ENCODE measurements around the gene STOX2. TPM values are rescaled to one million over a fixed set of nuclear protein-coding genes. Genes with fewer than 3 reads are reported as not detected.
A peak's percentile ranks its signal among the peaks of the same experiment; 100 is the strongest.

Gene STOX2
- total RNA-seq, 4 donors from 2014 or later, result 21.6 to 23.7 (median 22.8) TPM

- H3K9me3 ChIP-seq, result no peaks in the 10 kb centered on the region
- no peak overlapping the region for H3K4me3 ChIP-seq
- 77 to 84% methylated on average over 6 of the region's 6 CpGs for WGBS, 2 donors
- DNase-seq, result no peak
- peaks cover 6 to 11% (median 7%) of the 10 kb centered on the region in 3 donors for H3K4me1 ChIP-seq
- H3K36me3 ChIP-seq, result no peaks in the 10 kb centered on the region
- TF ChIP-seq CTCF (IDR thresholded peaks at IDR 0.05), result no peak
- TF ChIP-seq POLR2A (IDR thresholded peaks at IDR 0.05), result no peak
- intact Hi-C loops (cut with DNase I), result no loop called here
- no peaks in the 10 kb centered on the region for H3K27me3 ChIP-seq
- no peak overlapping the region for H3K27ac ChIP-seq
These were observed 88.6 kb downstream of the STOX2 start for GRCh38 chr4:183993676-183994075.

- no peak for TF ChIP-seq CTCF (IDR thresholded peaks at IDR 0.05)
- TF ChIP-seq POLR2A (IDR thresholded peaks at IDR 0.05), result no peak
- Histone ChIP-seq H3K4me3 (no peak overlapping the region), H3K27ac (no peak overlapping the region), H3K9me3 (no peaks in the 10 kb centered on the region), H3K4me1 (no peaks in the 10 kb centered on the region), H3K36me3 (no peaks in the 10 kb centered on the region), H3K27me3 (no peaks in the 10 kb centered on the region)
- intact Hi-C loops (cut with DNase I), result no loop called here
- WGBS, 2 donors, result 83 to 84% methylated on average over 9 to 11 of the region's 11 CpGs
- no peak for DNase-seq
These were observed 90.5 kb downstream of the STOX2 start for GRCh38 chr4:183995570-183995969.

GRCh38 chr4:183996868-183997267 lies 91.8 kb downstream of the STOX2 start:
- TF ChIP-seq POLR2A (IDR thresholded peaks at IDR 0.05) (no peak), CTCF (IDR thresholded peaks at IDR 0.05) (no peak)
- Histone ChIP-seq H3K27me3 (no peaks in the 10 kb centered on the region), H3K9me3 (no peaks in the 10 kb centered on the region), H3K4me3 (no peak overlapping the region), H3K4me1 (peaks cover 0 to 6% (median 0%) of the 10 kb centered on the region in 3 donors), H3K36me3 (peaks cover 0 to 2% (median 0%) of the 10 kb centered on the region in 3 donors), H3K27ac (no peak overlapping the region)
- 66 to 74% methylated on average over 4 of the region's 4 CpGs for WGBS, 2 donors
- intact Hi-C loops (cut with DNase I), result no loop called here
- DNase-seq, result no peak

- WGBS, 2 donors, result 87 to 88% methylated on average over 4 to 6 of the region's 6 CpGs
- intact Hi-C loops (cut with DNase I), result no loop called here
- TF ChIP-seq POLR2A (IDR thresholded peaks at IDR 0.05), result no peak
- TF ChIP-seq CTCF (IDR thresholded peaks at IDR 0.05), result no peak
- DNase-seq, result no peak
- Histone ChIP-seq H3K36me3 (peaks cover 0 to 20% (median 0%) of the 10 kb centered on the region in 3 donors), H3K27ac (no peak overlapping the region), H3K4me1 (peaks cover 0 to 6% (median 0%) of the 10 kb centered on the region in 3 donors), H3K4me3 (no peak overlapping the region), H3K9me3 (no peaks in the 10 kb centered on the region), H3K27me3 (no peaks in the 10 kb centered on the region)
These were observed 94.3 kb downstream of the STOX2 start for GRCh38 chr4:183999435-183999834.

GRCh38 chr4:184000457-184001396 lies 95.6 kb downstream of the STOX2 start:
- H3K36me3 ChIP-seq, result peaks cover 0 to 20% (median 0%) of the 10 kb centered on the region in 3 donors
- intact Hi-C loops (cut with DNase I), result no loop called here
- peak overlapping the region in 3 of 4 donors; percentile 5 to 23 (median 19) for H3K27ac ChIP-seq
- no peak for DNase-seq
- H3K9me3 ChIP-seq, result no peaks in the 10 kb centered on the region
- whole genome bisulfite sequencing, 2 donors, result 46 to 67% methylated on average over 23 to 25 of the region's 26 CpGs
- no peaks in the 10 kb centered on the region for H3K27me3 ChIP-seq
- H3K4me3 ChIP-seq, result peak overlapping the region in 1 of 4 donors; percentile 3
- TF ChIP-seq CTCF (IDR thresholded peaks at IDR 0.05), result no peak
- TF ChIP-seq POLR2A (IDR thresholded peaks at IDR 0.05), result no peak
- H3K4me1 ChIP-seq, result peaks cover 0 to 12% (median 0%) of the 10 kb centered on the region in 3 donors

Data from esophagus squamous epithelium (tissue), 5 donors.